ENCODE results near the gene SYDE2.
A peak's percentile ranks its signal among the peaks of the same experiment; 100 is the strongest.

The SYDE2 gene

DNA sequence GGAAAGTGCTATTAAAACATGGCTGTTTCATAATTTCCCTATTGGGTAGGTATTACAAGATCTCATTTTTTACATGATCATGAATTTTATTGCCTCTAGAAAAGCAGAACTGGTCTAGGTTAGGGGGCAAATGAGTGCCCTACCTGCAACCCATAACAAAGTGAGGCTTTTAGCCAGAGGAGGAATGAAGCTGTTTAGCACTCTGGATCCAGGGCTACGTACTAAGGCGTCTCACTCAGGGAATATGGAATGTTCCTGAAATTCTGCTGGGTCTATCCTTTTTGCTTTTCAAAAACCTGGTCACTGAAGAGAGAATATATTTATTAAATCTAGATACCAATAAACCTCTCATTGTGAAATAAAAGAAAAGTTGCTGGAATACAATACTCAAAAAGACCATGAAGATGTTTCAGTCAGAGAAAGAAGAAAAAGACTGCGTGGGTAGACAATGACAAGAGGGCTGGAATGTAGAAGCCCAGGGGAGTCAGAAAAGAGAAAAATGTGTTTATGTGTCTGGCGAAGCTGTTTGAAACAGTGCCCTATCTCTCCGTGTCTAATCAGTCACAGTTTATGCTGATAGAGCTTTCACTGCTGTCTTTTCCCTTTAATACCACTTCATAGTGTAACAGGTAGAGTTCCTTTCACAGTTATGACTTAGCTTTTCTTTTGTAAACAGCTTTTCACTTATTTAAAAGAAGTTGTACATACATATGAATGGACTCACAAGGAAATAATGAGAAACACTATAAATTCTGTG lies 25.0 kb upstream of the SYDE2 start:
- H3K4me3 Mint-ChIP-seq: no peak overlapping the region
- peaks cover 27% of the 10 kb centered on the region for H3K27me3 Mint-ChIP-seq (ENCODE audit: low read depth)
- H3K4me1 Mint-ChIP-seq (ENCODE audit: low read depth): peaks cover 2% of the 10 kb centered on the region
- no peaks in the 10 kb centered on the region for H3K36me3 Mint-ChIP-seq (ENCODE audit: low read depth)
- no peak overlapping the region for H3K27ac Mint-ChIP-seq
- no peaks in the 10 kb centered on the region for H3K9me3 Mint-ChIP-seq

DNA sequence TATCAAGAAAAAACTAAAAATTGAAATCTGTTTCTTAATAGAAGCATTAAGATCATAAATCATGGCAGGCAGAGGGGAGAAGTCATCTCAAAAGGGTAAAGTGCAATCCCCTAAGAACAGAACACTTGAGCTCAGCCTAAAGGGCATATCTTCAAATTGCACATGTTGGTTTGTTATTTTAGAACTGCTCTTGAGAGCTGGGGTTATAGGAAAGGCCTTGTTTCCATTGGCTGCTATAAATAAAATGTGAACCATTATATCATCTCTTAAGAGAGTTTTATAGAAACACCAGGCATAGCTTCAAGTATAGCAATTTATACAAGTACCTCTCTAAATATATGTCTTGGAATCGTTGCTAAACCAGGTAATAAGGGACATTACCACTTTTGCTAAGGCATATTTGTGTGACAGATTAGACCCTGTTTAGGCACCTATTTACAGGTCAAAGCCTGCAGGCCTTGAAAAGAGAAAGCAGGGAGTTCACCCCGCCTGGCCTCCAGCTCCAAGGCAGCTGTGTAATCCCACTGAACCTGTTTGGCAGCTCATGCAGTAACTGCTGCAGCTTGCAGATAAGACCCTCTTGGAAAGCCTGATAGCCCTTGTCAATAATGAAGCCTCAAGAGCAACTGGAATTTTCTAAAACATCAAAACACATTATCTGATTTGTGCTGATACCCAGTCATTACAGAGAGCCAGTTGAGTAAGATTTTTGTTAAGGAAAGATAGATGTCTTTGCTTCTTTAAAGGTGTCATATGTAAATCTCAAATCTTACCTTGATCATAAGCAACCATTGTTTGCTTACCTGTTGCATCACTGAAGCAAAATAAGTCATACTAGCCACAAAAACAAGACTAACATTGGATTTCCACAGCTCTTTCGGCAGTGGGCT lies 24.2 kb upstream of the SYDE2 start:
- no peak overlapping the region for H3K4me3 Mint-ChIP-seq
- peaks cover 2% of the 10 kb centered on the region for H3K4me1 Mint-ChIP-seq (ENCODE audit: low read depth)
- H3K27me3 Mint-ChIP-seq (ENCODE audit: low read depth): peaks cover 31% of the 10 kb centered on the region

GRCh38 chr1:85224295-85224694 lies 23.5 kb upstream of the SYDE2 start:
- Mint-ChIP-seq H3K27me3 (ENCODE audit: low read depth) (peaks cover 34% of the 10 kb centered on the region), H3K9me3 (no peaks in the 10 kb centered on the region), H3K36me3 (ENCODE audit: low read depth) (no peaks in the 10 kb centered on the region), H3K4me3 (no peak overlapping the region), H3K27ac (no peak overlapping the region), H3K4me1 (ENCODE audit: low read depth) (peaks cover 2% of the 10 kb centered on the region)

More for the DNA sequence above, 24.2 kb upstream of the SYDE2 start:
- H3K27ac Mint-ChIP-seq: no peak overlapping the region
- H3K36me3 Mint-ChIP-seq (ENCODE audit: low read depth): no peaks in the 10 kb centered on the region
- H3K9me3 Mint-ChIP-seq: no peaks in the 10 kb centered on the region

DNA sequence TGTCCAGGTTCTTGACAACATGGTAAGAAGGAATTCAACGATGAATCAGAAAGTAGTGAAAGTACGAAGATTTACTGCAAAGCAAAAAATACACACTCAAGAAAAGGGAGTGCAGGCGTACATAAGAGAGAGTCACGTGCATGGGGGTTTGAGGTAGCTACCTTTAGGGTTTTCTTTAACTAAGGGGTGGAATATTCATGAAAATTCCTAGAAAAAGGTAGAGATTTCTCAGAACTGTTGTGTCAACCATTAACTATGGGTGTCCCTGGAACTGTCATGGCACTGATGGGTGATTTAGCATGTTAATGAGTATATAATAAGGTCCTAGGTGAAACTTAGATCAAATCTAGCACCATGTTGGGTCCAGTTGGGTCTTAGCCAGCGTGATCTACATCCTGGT lies 22.5 kb upstream of the SYDE2 start:
- H3K27ac Mint-ChIP-seq: no peak overlapping the region
- peaks cover 2% of the 10 kb centered on the region for H3K4me1 Mint-ChIP-seq (ENCODE audit: low read depth)
- H3K9me3 Mint-ChIP-seq: no peaks in the 10 kb centered on the region
- peaks cover 40% of the 10 kb centered on the region for H3K27me3 Mint-ChIP-seq (ENCODE audit: low read depth)
- H3K36me3 Mint-ChIP-seq (ENCODE audit: low read depth): no peaks in the 10 kb centered on the region
- H3K4me3 Mint-ChIP-seq: no peak overlapping the region

- H3K4me1 Mint-ChIP-seq (ENCODE audit: low read depth): peaks cover 2% of the 10 kb centered on the region
- no peaks in the 10 kb centered on the region for H3K36me3 Mint-ChIP-seq (ENCODE audit: low read depth)
- H3K4me3 Mint-ChIP-seq: no peak overlapping the region
- H3K27me3 Mint-ChIP-seq (ENCODE audit: low read depth): peaks cover 47% of the 10 kb centered on the region
- no peak overlapping the region for H3K27ac Mint-ChIP-seq
- no peaks in the 10 kb centered on the region for H3K9me3 Mint-ChIP-seq
Measured at GRCh38 chr1:85220756-85221201, 20.0 kb upstream of the SYDE2 start.

GRCh38 chr1:85219853-85220610 lies 19.2 kb upstream of the SYDE2 start:
- H3K27ac Mint-ChIP-seq: no peak overlapping the region
- H3K4me3 Mint-ChIP-seq: no peak overlapping the region
- H3K27me3 Mint-ChIP-seq (ENCODE audit: low read depth): peaks cover 52% of the 10 kb centered on the region

DNA sequence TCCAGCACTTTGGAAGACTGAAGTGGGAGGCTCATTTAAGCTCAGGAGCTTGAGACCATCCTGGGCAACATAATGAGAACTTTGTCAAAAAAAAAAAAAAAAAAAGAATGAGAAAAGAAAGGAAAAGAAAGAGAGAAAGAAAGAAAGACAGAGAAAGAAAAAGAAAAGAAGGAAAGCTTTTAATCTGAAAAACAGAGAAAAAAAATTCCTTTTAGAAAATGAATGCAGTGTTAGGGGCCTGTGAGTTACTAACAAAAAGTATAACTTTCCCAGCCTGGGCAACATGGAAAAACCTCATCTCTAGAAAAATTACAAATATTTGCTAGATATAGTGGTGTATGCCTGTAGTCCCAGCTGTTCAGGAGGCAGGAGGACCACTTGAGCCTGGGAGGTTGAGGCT lies 15.9 kb upstream of the SYDE2 start:
- Mint-ChIP-seq H3K27me3 (ENCODE audit: low read depth) (peaks cover 53% of the 10 kb centered on the region), H3K36me3 (ENCODE audit: low read depth) (no peaks in the 10 kb centered on the region), H3K9me3 (no peaks in the 10 kb centered on the region), H3K4me1 (ENCODE audit: low read depth) (no peaks in the 10 kb centered on the region), H3K4me3 (no peak overlapping the region), H3K27ac (no peak overlapping the region)

More at GRCh38 chr1:85219853-85220610, 19.2 kb upstream of the SYDE2 start:
- peaks cover 2% of the 10 kb centered on the region for H3K4me1 Mint-ChIP-seq (ENCODE audit: low read depth)
- H3K9me3 Mint-ChIP-seq: no peaks in the 10 kb centered on the region
- H3K36me3 Mint-ChIP-seq (ENCODE audit: low read depth): no peaks in the 10 kb centered on the region

DNA sequence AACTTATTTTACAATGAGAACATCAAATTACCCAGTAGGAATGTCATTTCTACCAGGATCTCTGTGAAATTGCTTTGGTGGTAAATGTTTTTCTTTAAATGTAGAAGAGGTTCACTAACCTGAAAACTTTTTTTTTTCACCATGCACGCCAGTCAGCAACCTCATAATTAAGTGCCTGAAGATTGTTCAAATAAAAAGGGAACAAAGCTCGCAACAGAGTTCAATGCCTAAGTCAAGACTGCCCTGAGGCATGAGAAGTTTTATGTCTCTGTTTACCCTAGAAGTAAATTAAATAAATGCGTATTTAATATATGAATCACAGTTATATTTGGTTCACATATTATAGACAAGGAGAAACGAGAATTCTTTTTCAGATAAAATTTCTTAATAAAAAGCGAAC lies 13.8 kb upstream of the SYDE2 start:
- Mint-ChIP-seq H3K4me3 (no peak overlapping the region), H3K4me1 (ENCODE audit: low read depth) (peaks cover 2% of the 10 kb centered on the region), H3K27me3 (ENCODE audit: low read depth) (peaks cover 47% of the 10 kb centered on the region), H3K27ac (no peak overlapping the region), H3K36me3 (ENCODE audit: low read depth) (no peaks in the 10 kb centered on the region), H3K9me3 (no peaks in the 10 kb centered on the region)

- Mint-ChIP-seq H3K27me3 (ENCODE audit: low read depth) (peaks cover 45% of the 10 kb centered on the region), H3K36me3 (ENCODE audit: low read depth) (no peaks in the 10 kb centered on the region), H3K4me3 (no peak overlapping the region), H3K9me3 (no peaks in the 10 kb centered on the region), H3K27ac (no peak overlapping the region), H3K4me1 (ENCODE audit: low read depth) (peaks cover 2% of the 10 kb centered on the region)
Measured at GRCh38 chr1:85208488-85208887, 7.7 kb upstream of the SYDE2 start.

GRCh38 chr1:85203573-85204171 lies 2.9 kb upstream of the SYDE2 start:
- Mint-ChIP-seq H3K36me3 (ENCODE audit: low read depth) (no peaks in the 10 kb centered on the region), H3K27ac (no peak overlapping the region), H3K27me3 (ENCODE audit: low read depth) (peaks cover 66% of the 10 kb centered on the region), H3K9me3 (no peaks in the 10 kb centered on the region), H3K4me1 (ENCODE audit: low read depth) (peaks cover 12% of the 10 kb centered on the region), H3K4me3 (no peak overlapping the region)

GRCh38 chr1:85202864-85203255 lies 2.0 kb upstream of the SYDE2 start:
- H3K36me3 Mint-ChIP-seq (ENCODE audit: low read depth): no peaks in the 10 kb centered on the region
- H3K4me1 Mint-ChIP-seq (ENCODE audit: low read depth): peaks cover 12% of the 10 kb centered on the region
- H3K4me3 Mint-ChIP-seq: no peak overlapping the region
- H3K27me3 Mint-ChIP-seq (ENCODE audit: low read depth): peaks cover 65% of the 10 kb centered on the region
- H3K27ac Mint-ChIP-seq: no peak overlapping the region
- no peaks in the 10 kb centered on the region for H3K9me3 Mint-ChIP-seq

DNA sequence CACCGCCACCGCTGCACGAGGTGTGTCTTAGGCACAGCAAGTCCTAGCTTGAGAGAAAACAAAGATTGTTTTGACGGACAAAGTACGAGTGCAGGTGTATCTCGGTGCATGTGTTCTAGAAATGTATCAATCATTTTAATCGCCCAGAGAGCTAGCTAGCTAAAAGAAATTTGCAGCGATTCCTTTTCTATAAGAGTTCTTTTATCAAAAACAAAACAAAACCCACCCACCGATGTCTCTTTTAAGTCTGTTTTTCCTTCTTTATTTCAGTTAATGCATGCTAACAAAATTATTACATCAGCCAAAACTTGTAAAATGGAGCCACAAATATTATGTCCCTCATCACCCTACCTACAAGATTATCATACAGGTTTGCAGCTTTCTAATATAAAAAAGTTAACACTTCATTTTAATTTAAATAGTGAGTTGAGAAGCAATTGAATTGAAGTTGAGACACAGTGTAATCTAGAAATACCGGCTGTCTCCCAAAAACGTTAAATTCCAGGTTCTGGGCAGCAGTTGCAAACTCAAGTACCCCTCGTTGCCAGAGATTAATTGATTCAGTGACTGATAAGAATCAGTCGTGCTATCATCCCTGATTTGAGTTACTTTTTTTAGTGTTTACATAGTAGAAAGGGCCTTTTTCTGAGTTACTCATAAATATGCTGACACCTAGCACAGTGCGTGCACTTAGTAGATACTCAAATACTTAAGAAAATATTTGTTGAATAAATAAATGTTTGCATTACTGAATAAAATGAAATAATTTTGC lies 1.5 kb upstream of the SYDE2 start:
- Mint-ChIP-seq H3K27ac (peak overlapping the region; percentile 89), H3K9me3 (no peaks in the 10 kb centered on the region), H3K36me3 (ENCODE audit: low read depth) (no peaks in the 10 kb centered on the region), H3K4me1 (ENCODE audit: low read depth) (peaks cover 12% of the 10 kb centered on the region), H3K4me3 (peak overlapping the region; percentile 95), H3K27me3 (ENCODE audit: low read depth) (peaks cover 63% of the 10 kb centered on the region)

GRCh38 chr1:85201340-85202091 lies 700 bp upstream of the SYDE2 start:
- H3K4me3 Mint-ChIP-seq: peak overlapping the region; percentile 95
- H3K36me3 Mint-ChIP-seq (ENCODE audit: low read depth): no peaks in the 10 kb centered on the region
- peaks cover 12% of the 10 kb centered on the region for H3K4me1 Mint-ChIP-seq (ENCODE audit: low read depth)
- peaks cover 56% of the 10 kb centered on the region for H3K27me3 Mint-ChIP-seq (ENCODE audit: low read depth)
- H3K9me3 Mint-ChIP-seq: no peaks in the 10 kb centered on the region
- peak overlapping the region; percentile 89 for H3K27ac Mint-ChIP-seq
